HG02943 (cell line): ENCODE measurements around the gene MZF1.
"Not testable (repeated sequence)": the region's sequence is repeated elsewhere in the genome, so short reads cannot be mapped to it uniquely, and the experiment has no call there.

ENCODE experiments used
- ATAC-seq: cut with Tn5 transposase; IDR thresholded peaks from one replicate; pipeline ENCODE4 v1.9.1; 2021; ENCODE audit warnings: mild to moderate bottlenecking, low read depth, moderate library complexity; ENCODE audit not compliant: unreplicated experiment

Gene MZF1

GRCh38 chr19:58543826-58544590, 29.1 kb downstream of the MZF1 start, which contains the start of gene TRIM28:
TRIM28 (plus strand) TSS chr19:58544064; CDS start chr19:58544758, 694 bp downstream.
- peak; percentile 80 for ATAC-seq

GRCh38 chr19:58542641-58543372, 30.3 kb downstream of the MZF1 start:
- not testable (repeated sequence) for ATAC-seq

- ATAC-seq: not testable (repeated sequence)
Observed at GRCh38 chr19:58539169-58539559, 34.0 kb downstream of the MZF1 start.

- no peak for ATAC-seq
Observed at GRCh38 chr19:58538257-58539168, 34.6 kb downstream of the MZF1 start.

- no peak for ATAC-seq
Observed at GRCh38 chr19:58536852-58537798, 36.0 kb downstream of the MZF1 start.

GRCh38 chr19:58535857-58536256, 37.3 kb downstream of the MZF1 start:
- ATAC-seq: no peak

GRCh38 chr19:58531034-58531840, 41.9 kb downstream of the MZF1 start:
- ATAC-seq: no peak

- no peak for ATAC-seq
Observed at GRCh38 chr19:58529405-58529804, 43.7 kb downstream of the MZF1 start.

- no peak for ATAC-seq
Observed at GRCh38 chr19:58522709-58523108, 50.4 kb downstream of the MZF1 start.

- no peak for ATAC-seq
Observed at GRCh38 chr19:58521651-58522050, 51.5 kb downstream of the MZF1 start.

- no peak for ATAC-seq
Observed at GRCh38 chr19:58520257-58520599, 52.9 kb downstream of the MZF1 start.

- ATAC-seq: peak; percentile 84
Observed at GRCh38 chr19:58519355-58520256, 53.5 kb downstream of the MZF1 start, which contains the start of gene ZBTB45. ZBTB45 (minus strand) TSS chr19:58519810; CDS start chr19:58517673, 2,137 bp downstream.

GRCh38 chr19:58519087-58519354, 54.1 kb downstream of the MZF1 start:
- ATAC-seq: peak; percentile 14

- no peak for ATAC-seq
Observed at GRCh38 chr19:58518256-58519086, 54.7 kb downstream of the MZF1 start.

- ATAC-seq: no peak
Observed at GRCh38 chr19:58516964-58517833, 55.9 kb downstream of the MZF1 start.

- no peak for ATAC-seq
Observed at GRCh38 chr19:58516246-58516836, 56.8 kb downstream of the MZF1 start.
